HG02943 (cell line): Measurements from ENCODE around the gene C1orf94.

Experiments used
- ATAC-seq: cut with Tn5 transposase; IDR thresholded peaks from one replicate; pipeline ENCODE4 v1.9.1; 2021; ENCODE audit warnings: mild to moderate bottlenecking, low read depth, moderate library complexity; ENCODE audit not compliant: unreplicated experiment

C1orf94 gene

DNA sequence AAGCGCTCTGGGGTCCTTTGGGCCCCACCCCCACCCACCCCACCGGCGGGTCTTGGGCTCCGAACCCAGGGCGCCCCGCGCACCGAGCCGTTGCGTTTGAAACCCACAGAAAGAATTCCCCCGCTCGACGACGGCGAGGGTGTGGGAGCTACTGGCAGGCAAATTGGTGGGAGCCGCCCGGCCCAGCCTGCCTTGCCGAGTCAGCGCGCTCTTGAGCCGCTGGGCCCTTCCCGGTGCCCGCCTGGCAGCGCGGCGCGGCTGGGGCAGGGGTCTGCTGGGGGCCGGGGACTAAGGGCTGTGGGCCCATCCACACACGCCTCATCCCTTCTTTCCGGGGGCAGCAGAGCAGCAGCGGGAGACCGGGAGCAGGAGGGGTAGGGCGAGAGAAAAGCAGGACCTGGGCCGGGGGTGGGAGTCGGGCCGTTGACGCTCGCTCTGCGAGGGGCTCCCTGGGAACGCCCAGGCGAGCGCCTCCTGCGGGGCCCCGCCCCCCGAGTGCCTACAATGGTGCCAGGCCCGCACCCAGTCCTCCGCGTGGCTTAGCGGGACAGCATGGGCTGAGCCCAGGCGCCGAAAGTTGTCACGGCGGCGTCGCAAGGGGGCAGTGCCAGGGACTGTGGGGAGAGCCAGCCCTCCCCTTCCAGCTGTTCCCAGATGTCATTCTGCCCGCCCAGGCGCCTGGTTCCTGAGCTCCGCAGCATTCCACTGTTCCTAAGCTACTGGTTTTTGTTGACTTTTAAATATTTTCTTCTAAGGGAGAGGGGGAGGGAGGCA is at the start of gene C1orf94:
TSS of gene C1orf94 (plus strand) at position 78 of the 774 bp plus-strand sequence. CDS start 883 bp downstream, outside the sequence.
- no peak for ATAC-seq

DNA sequence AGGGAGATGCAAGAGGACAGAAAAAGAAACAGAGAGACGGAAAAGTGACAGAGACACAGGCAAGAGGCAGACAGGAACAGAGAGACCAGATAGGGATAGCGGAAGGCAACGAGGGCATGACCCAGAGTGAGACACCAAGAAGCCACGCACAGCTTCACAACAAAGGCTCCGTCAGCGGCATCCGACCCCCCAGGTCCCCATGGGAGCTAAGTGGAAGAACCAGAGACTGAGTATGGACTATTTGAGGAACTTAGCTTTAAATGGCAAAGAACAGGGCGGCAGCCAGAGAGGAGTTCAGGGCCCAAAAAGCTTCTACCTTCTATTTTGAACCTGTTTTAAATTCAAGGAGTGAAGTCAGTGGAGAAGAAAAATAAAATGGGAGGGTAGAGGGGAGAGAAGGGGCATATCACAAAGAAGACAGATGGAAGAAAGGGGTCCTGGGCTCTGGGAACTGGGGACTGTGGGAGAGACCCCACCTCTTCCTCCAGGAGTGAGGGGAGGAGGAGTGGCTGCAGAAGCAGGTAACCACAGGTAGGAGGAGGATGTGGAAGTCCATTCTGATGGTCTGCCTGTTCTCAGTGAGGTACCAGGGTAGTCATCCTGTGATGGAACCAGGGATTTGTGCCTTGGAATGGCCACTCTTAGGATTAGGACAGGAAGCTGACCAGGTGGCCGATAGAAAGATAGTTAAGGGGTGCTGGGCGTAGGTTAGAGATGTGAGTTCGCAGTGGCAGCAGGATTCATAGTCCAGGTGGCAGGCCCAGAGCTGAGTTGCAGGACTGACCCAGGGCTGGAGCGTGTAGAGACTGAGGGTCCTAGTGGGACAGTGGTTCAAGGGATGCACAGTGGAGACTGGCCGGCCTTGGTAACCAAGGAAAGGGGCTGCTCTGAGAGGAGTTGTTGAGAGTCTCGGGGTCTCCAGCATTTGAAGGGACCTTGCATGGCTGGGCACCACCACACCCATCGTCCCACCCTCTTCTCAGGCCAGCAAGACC is 49.4 kb upstream of the C1orf94 start:
- no peak for ATAC-seq

GRCh38 chr1:34128186-34128889 is 48.4 kb upstream of the C1orf94 start:
- no peak for ATAC-seq

DNA sequence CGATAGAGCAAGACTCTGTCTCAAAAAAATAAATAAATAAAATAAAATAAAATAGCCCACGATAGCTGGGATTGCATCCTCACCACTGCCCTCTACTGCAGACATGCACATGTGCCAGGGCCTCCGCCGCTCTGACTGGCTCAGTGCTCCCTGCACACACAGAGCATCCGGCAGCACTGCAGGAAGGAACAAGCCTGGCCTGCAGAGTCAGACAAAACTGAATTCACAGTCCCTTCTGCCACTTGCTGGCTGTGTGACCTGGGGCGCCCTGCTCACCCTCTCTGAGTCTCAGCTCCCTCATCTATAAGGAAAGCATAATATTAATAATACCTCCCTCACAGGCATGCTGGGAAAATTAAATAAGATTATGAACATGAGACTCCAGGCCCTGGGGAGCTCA is 47.1 kb upstream of the C1orf94 start:
- no peak for ATAC-seq

DNA sequence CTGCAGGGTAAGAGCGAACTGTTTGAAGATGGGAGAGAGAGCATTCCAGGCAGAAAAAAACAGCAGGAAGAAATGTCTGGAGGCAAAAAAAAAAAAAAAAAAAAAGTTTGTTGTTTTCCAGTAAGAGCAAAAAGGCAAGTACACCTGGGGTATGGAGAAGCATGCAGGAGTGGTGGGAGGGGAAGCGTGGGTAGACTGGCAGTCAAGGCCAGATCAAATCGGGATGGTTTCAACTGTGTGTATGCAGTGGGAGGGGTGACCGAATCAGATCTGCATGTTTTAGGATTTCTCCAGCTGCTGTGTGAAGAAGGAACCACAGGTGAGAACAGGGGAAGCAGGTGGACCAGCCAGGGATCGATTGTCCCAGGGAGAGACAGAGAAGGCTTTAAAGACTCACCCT is 46.4 kb upstream of the C1orf94 start:
- no peak for ATAC-seq

DNA sequence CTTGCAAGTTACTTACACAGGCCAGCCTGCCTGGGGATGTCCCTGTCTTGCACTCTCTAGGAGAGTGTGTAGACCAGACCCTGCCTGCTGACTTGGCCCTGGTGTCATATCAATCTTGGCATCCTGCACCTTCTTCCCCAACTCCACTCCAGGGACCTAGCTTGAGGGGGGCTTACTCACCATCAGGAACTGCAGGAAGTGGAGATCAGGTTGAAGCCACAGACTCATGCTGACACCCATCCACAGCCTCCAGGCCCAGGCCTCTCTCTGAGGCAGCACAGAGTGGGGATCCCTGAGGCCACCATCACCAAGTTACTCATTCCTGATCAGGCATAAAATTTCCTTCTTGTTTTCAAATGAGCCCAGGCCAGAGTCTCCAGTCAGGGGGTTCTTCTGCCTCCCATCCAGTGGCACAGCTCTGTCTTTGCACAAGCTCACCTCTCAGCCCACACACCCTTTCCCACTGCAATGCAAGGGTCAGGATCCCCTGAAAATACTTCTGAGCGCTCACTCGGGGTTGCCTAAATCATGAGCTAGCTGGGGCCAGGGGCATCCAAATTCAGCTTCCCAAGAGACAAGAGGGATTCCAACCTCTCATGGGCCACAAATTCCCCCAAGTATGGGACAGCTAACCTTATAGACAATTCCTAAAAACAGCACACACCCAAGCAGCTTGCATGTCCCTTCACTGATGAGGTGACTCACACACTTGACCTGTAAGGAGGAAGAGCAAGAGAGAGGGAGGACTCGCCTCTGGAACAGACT is 45.1 kb upstream of the C1orf94 start:
- ATAC-seq = no peak

GRCh38 chr1:34132161-34132420 is 44.6 kb upstream of the C1orf94 start:
- no peak for ATAC-seq

DNA sequence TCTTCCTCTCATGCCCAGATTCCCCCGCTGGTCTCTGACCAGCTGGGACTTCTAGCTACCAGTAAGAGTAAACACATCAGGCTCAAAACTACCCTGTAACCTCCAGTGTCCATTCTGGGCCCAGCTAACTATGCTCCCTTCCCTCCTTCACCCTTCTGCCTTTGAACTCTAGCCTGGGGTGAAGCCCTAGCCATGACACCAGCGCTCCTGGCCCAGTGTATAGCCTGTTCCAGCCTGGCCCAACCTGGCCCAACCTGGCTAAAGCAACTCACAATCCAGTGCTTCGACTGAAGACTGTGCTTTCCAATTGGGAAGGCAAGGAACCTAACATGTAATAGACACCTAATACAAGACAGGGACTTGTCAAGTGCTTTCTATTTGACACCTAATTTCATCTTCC is 39.3 kb upstream of the C1orf94 start:
- ATAC-seq = no peak

DNA sequence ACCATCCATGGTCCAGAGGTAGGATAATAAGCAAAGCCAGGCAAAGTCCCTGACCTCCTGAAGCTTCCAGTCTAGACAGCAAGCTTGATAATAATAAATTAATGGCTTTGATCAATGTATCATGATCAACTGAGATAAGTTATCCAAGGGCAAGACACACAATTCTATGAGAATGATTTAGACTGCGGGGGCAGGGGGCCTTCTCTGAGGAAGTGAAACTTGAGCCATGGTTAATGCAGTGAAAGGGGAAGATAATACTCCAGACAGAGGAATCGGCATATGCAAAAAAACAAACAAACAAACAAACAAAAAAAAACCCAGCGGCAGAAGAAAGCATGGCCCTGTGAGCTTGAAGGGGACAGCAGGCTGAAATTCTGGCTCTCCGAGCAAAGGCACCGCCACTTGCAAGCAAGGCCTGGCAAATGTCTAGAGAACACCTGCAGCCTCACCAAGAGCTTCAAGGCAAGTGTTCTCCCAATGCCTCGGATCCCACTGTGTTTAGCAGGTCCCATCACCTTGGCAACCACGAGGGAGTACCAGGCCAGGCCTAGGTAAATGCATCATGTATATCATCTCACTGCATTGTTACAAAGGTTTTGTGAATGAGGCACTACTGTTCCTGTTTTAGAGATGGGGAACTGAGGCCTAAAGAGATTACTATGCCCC is 36.6 kb upstream of the C1orf94 start:
- no peak for ATAC-seq

DNA sequence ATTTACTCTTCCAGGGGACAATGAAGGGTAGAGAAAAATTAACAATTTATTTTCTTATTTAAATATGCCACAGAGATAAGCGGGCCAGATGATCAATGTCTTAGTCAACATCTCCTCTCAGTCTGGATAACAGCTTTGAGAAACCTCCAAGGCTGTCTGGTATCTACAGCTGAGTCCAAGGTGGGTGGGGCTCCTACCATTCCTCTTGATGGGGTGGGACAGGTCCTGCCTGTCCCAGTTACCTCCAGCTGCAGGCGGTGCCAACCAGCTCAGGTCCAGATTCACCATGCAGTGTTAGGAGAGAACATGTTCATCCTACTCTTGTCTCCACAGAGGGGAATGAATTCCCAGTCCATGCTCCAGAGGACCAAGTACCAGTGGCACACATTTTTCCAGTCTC is 32.7 kb upstream of the C1orf94 start:
- no peak for ATAC-seq

DNA sequence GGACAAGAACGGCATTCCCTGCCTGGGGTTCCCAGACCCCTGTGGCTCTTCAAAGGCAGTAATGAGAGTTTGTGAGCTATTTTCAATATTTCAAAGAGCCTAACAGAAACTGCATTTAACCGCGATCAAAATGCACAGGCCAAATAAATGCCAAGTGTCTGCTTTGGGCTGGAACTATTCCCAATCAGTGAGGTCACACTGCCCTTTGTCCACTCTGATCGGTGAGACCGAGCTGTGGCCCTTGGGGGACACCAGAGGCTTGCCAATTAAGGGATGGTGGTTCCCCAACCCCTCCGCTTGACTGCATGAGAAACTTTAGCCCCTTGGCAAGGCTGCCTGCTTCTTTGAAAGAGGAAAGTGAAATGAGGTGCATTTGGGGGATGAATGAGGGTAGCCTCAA is 31.9 kb upstream of the C1orf94 start:
- no peak for ATAC-seq

DNA sequence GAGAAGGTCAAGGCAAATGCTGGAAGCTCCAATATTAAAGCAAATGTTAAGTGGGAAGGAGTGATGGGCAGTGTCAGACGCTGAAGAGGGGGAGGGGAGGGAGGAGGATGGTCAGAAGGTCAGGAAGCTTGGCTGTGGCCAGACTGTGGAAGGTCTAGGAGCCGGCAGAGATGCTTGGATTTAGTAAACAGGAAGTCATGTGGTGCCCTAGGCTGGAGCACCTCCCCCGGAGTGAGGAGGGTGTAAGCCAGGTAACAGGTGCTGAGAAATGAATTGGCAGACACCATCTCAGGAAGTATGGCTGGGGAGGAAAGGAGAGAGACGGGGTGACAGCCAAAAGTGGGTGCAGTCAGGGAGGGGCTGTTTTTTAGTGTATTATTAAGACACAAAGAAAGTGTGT is 29.4 kb upstream of the C1orf94 start:
- no peak for ATAC-seq

- no peak for ATAC-seq
Observed at GRCh38 chr1:34149501-34149900, 27.2 kb upstream of the C1orf94 start.

DNA sequence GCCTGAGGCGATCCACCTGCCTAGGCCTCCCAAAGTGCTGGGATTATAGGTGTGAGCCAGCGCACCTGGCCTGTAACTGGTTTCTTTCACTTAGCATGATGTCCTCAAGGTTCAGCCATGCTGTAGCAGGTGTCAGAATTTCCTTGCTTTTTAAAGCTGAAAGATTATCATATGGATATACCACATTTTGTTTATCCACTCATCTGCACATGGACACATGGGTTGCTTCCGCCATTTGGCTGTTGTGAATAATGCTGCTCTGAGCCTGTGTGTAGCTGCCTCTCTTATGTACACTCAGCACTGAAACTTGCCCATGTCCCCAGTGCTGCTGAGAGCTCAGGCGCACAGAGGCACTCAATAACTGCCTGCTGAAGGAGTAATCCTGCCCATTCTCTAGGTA is 23.5 kb upstream of the C1orf94 start:
- no peak for ATAC-seq

GRCh38 chr1:34155860-34156259 is 20.8 kb upstream of the C1orf94 start:
- ATAC-seq = no peak

- no peak for ATAC-seq
Observed at GRCh38 chr1:34156739-34157138, 20.0 kb upstream of the C1orf94 start.

DNA sequence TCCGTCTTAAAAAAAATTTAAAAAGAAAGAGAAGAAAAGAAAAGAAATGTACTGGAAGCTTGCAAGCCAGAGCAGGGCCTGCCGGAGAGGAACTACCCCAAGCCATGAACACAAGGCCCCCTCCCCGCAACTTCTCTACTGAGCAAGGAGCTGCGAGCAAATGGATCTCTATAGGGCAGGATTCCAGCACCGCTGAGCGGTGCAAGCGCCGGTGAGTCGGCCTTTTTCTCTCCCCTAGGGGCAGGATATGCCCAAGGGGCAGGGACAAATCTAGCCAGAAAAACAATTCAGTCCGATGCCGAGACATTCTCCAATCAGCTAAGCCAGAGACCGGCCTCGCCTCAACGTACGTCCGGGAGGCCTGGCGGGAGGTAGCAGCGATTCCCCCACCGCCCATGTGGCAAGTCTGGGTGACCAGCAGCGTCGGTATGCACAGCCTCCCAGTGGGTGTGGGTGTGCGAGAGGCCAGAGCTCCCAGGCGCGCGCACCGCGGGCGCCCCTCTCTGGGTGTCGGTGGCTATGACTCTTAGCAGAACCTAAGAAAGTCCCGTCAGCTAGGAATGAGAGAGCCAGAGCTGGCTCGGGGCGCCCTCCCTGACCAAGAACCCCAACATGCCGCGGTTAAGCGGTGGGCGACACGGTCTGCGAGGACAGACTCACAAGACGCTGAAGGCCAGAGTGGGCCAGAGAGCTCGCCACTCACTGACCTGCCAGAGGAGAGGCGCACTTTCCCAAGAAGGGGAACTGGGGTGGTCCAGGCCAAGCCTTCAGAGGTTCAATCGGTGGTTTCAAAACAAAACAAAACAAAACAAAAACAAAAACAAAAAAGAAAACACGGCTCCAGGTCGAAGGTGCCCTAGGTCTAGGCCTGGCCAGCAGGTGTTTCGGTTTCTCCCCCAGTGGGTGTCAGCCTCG is 13.6 kb upstream of the C1orf94 start:
- no peak for ATAC-seq

GRCh38 chr1:34163792-34164731 is 12.6 kb upstream of the C1orf94 start:
- no peak for ATAC-seq
